OCI-LY7 (cell line): ENCODE measurements around the gene SNAI3. TPM values are rescaled to one million over a fixed set of nuclear protein-coding genes. Genes with fewer than 3 reads are reported as not detected.

Experiments used
- BruUV-seq: library from RNA; stranded (reverse); fragments of 400-500 nt; replicated peaks from 2 replicates; lab custom pipeline; 2021; lab: Mats Ljungman, UMichigan
- CTCF ChIA-PET: fragments of 300-600 bp; sonication (Branson Sonifier 250); formaldehyde crosslinking; loops from one replicate; lab custom pipeline; 2022; ENCODE audit warnings: antibody characterized with exemption; ENCODE audit not compliant: unreplicated experiment; lab: Charles Lee
- POLR2A ChIA-PET: fragments of 300-600 bp; sonication (Branson Sonifier 250); formaldehyde crosslinking; loops from one replicate; lab custom pipeline; 2022; ENCODE audit warnings: antibody characterized with exemption; lab: Charles Lee
- DNase-seq: peaks from one replicate; pipeline ENCODE4 v3.0.0-alpha.2; 2015; ENCODE audit warnings: low spot score
- H2AFZ ChIP-seq: fragments of 200-600 bp; sonication (generic), shearing (Covaris generic); 2 replicates; pipeline ENCODE4 v1.6.1; 2014; ENCODE audit warnings: mild to moderate bottlenecking, antibody characterized with exemption, low read length, moderate library complexity
- H3K27ac ChIP-seq: fragments of 200-600 bp; sonication (generic); 2 replicates; pipeline ENCODE4 v1.5.1; 2014; ENCODE audit warnings: mixed run types, low read depth, mild to moderate bottlenecking, moderate library complexity, low read length, inconsistent platforms; ENCODE audit not compliant: poor library complexity, severe bottlenecking
- H3K36me3 ChIP-seq: fragments of 200-600 bp; sonication (generic); 2 replicates; pipeline ENCODE4 v1.6.1; 2014; ENCODE audit warnings: mild to moderate bottlenecking, antibody characterized with exemption, low read length, moderate library complexity, mixed read lengths; ENCODE audit not compliant: insufficient read depth
- H3K4me1 ChIP-seq: fragments of 200-600 bp; sonication (generic); 2 replicates; pipeline ENCODE4 v1.5.1; 2014; ENCODE audit warnings: mild to moderate bottlenecking, low read length; ENCODE audit not compliant: insufficient read depth, poor library complexity, severe bottlenecking
- H3K4me2 ChIP-seq: fragments of 200-600 bp; sonication (generic); 2 replicates; pipeline ENCODE4 v1.6.1; 2014; ENCODE audit warnings: mild to moderate bottlenecking, low read length
- H3K4me3 ChIP-seq: fragments of 200-600 bp; sonication (generic); 2 replicates; pipeline ENCODE4 v1.5.1; 2014; ENCODE audit warnings: mild to moderate bottlenecking, low read depth, low read length; ENCODE audit not compliant: poor library complexity, severe bottlenecking
- H3K79me2 ChIP-seq: fragments of 200-600 bp; sonication (generic); 2 replicates; pipeline ENCODE4 v1.6.1; 2016; ENCODE audit warnings: low read depth, mild to moderate bottlenecking, low read length, moderate library complexity, mixed read lengths; ENCODE audit not compliant: insufficient read depth
- H3K9me2 ChIP-seq: fragments of 200-600 bp; sonication (generic); 2 replicates; pipeline ENCODE4 v1.6.1; 2016; ENCODE audit warnings: mild to moderate bottlenecking, low read length, mixed read lengths; ENCODE audit not compliant: insufficient read depth
- H3K9me3 ChIP-seq: fragments of 200-600 bp; sonication (generic); 2 replicates; pipeline ENCODE4 v1.6.1; 2014; ENCODE audit warnings: mild to moderate bottlenecking, mixed run types, low read length, mixed read lengths
- H4K20me1 ChIP-seq: fragments of 200-600 bp; sonication (generic); 2 replicates; pipeline ENCODE4 v1.6.1; 2014; ENCODE audit warnings: mild to moderate bottlenecking, antibody characterized with exemption, low read length, moderate library complexity, mixed read lengths; ENCODE audit not compliant: insufficient read depth
- EZH2phosphoT487 ChIP-seq: fragments of 200-600 bp; sonication (generic); IDR thresholded peaks from 2 replicates; pipeline ENCODE4 v1.6.1; 2018; ENCODE audit warnings: low read depth, borderline replicate concordance, mild to moderate bottlenecking, mixed run types, antibody characterized with exemption, low read length, moderate library complexity, mixed read lengths
- intact Hi-C: fragments of 100-400 bp; cut with micrococcal nuclease; formaldehyde crosslinking; loops from one replicate; pipeline ENCODE4 v1.10.0; 2022; ENCODE audit not compliant: unreplicated experiment
- total RNA-seq, 2 experiments: library from RNA; depleted of rRNA in 1 of 2; stranded (reverse); fragments of >200 nt in 1 of 2; shearing (Covaris generic) in 1 of 2; gene quantifications; 2 replicates each; pipeline ENCODE4 v1.2.3, GENCODE V29; 2014 to 2022
- TF ChIP-seq, protein P1 (sequence below): fragments of 200-600 bp; sonication (generic); conservative IDR thresholded peaks from 2 replicates; pipeline ENCODE4 v1.5.1; 2014; ENCODE audit warnings: mild to moderate bottlenecking, antibody characterized with exemption, low read length, moderate library complexity, mixed read lengths

SNAI3 gene
- total RNA-seq, 2 experiments from 2014 or later, result 3.1 to 3.3 TPM

DNA sequence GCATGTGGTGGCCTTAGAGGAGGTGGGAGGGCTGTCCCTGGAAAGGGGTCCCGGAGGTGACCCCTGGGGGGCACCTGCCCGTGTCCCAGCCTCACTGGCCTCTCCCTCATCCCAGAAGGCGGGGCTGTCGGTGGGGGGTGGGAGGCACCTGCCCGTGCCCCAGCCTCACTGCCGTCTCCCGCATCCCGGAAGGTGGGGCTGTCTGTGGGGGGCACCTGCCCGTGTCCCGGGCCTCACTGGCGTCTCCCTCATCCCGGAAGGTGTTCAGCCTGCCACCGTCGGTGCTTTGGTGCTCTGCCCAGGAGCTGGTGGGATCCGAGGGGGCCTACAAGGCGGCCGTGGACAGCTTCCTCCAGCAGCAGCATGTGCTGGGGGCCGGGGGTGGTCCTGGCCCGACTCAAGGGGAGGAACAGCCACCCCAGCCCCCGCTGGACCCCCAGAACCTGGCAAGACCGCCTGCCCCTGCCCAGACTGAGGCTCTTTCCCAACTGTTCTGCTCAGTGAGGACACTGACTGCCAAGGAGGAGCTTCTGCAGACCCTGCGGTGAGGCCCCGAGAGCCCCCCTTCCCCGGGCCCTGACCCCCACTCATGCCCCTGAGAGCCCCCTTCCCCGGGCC, 26.2 kb upstream of the SNAI3 start:
- H3K4me2 ChIP-seq, result no peak overlapping the region
- no peaks in the 10 kb centered on the region for H4K20me1 ChIP-seq
- no TSS peak for BruUV-seq
- peaks cover 47% of the 10 kb centered on the region for H3K36me3 ChIP-seq
- H3K9me3 ChIP-seq, result no peaks in the 10 kb centered on the region
- intact Hi-C loops, result no loop called here
- ChIA-PET CTCF (no interaction called here), POLR2A (interaction anchor here (0.9 kb wide), 1 partner anchor 571 kb away, joined by 3 read pairs; no protein-coding TSS in a partner anchor)
- H3K4me1 ChIP-seq, result peaks cover 12% of the 10 kb centered on the region
- peaks cover 2% of the 10 kb centered on the region; the same call in 1 of the 2 replicates for H3K79me2 ChIP-seq
- H3K4me3 ChIP-seq, result no peak overlapping the region
- TF ChIP-seq, protein P1, sequence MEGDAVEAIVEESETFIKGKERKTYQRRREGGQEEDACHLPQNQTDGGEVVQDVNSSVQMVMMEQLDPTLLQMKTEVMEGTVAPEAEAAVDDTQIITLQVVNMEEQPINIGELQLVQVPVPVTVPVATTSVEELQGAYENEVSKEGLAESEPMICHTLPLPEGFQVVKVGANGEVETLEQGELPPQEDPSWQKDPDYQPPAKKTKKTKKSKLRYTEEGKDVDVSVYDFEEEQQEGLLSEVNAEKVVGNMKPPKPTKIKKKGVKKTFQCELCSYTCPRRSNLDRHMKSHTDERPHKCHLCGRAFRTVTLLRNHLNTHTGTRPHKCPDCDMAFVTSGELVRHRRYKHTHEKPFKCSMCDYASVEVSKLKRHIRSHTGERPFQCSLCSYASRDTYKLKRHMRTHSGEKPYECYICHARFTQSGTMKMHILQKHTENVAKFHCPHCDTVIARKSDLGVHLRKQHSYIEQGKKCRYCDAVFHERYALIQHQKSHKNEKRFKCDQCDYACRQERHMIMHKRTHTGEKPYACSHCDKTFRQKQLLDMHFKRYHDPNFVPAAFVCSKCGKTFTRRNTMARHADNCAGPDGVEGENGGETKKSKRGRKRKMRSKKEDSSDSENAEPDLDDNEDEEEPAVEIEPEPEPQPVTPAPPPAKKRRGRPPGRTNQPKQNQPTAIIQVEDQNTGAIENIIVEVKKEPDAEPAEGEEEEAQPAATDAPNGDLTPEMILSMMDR, result no peak
- no peak for TF ChIP-seq EZH2phosphoT487
- H3K9me2 ChIP-seq, result no peaks in the 10 kb centered on the region
- no peak overlapping the region for H3K27ac ChIP-seq
- no peak overlapping the region for H2AFZ ChIP-seq
- DNase-seq, result no peak

GRCh38 chr16:88711750-88712340, 25.5 kb upstream of the SNAI3 start:
- no TSS peak for BruUV-seq
- Histone ChIP-seq H3K9me3 (no peaks in the 10 kb centered on the region), H3K27ac (no peak overlapping the region), H3K79me2 (peaks cover 8% of the 10 kb centered on the region; the same call in 1 of the 2 replicates), H4K20me1 (no peaks in the 10 kb centered on the region), H3K4me1 (peaks cover 14% of the 10 kb centered on the region), H3K4me2 (no peak overlapping the region), H3K9me2 (no peaks in the 10 kb centered on the region), H3K4me3 (no peak overlapping the region), H2AFZ (no peak overlapping the region), H3K36me3 (peaks cover 41% of the 10 kb centered on the region)
- intact Hi-C loops, result no loop called here
- CTCF ChIA-PET, result interaction anchor here (0.5 kb wide), 1 partner anchor 25 kb away, joined by 6 read pairs; no protein-coding TSS in a partner anchor
- POLR2A ChIA-PET, result no interaction called here
- TF ChIP-seq EZH2phosphoT487, result no peak
- TF ChIP-seq, protein P1, result no peak
- DNase-seq, result no peak

- ChIA-PET CTCF (no interaction called here), POLR2A (no interaction called here)
- Histone ChIP-seq H3K27ac (no peak overlapping the region), H3K36me3 (peaks cover 28% of the 10 kb centered on the region), H3K4me3 (no peak overlapping the region), H3K4me1 (peaks cover 14% of the 10 kb centered on the region), H3K9me2 (no peaks in the 10 kb centered on the region), H3K9me3 (no peaks in the 10 kb centered on the region), H3K4me2 (no peak overlapping the region), H2AFZ (no peak overlapping the region), H3K79me2 (peaks cover 13% of the 10 kb centered on the region; the same call in 1 of the 2 replicates), H4K20me1 (no peaks in the 10 kb centered on the region)
- TF ChIP-seq, protein P1, result no peak
- no peak for TF ChIP-seq EZH2phosphoT487
- DNase-seq, result no peak
- intact Hi-C loops, result no loop called here
- no TSS peak for BruUV-seq
These were observed 24.2 kb upstream of the SNAI3 start for GRCh38 chr16:88710556-88710955.
